ENCODE data around the gene NBPF12.
"Not testable (repeated sequence)": the region's sequence is repeated elsewhere in the genome, so short reads cannot be mapped to it uniquely, and the experiment has no call there.

Gene NBPF12

DNA sequence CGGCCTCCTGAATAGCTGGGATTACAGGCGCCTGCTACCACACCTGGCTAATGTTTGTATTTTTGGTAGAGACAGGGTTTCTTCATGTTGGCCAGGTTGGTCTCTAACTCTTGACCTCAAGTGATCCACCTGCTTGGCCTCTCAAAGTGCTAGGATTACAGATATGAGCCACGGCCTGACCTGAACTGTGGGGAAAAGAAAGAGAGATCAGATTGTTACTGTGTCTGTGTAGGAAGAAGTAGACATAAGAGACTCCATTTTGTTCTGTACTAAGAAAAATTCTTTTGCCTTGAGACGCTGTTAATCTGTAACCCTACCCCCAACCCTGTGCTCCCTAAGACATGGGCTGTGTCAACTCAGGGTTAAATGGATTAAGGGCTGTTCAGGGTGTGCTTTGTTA is 10.0 kb downstream of the NBPF12 start:
- not testable (repeated sequence) for H3K4me3 ChIP-seq (ENCODE audit: low read depth in 1 of 2, low read length in 2 of 2); H3K4me2 ChIP-seq (ENCODE audit: insufficient read depth, low read length); H2AFZ ChIP-seq (ENCODE audit: low read depth, low read length); H4K20me1 ChIP-seq (ENCODE audit: insufficient read depth, low read length); H3K27ac ChIP-seq (ENCODE audit: low read length); DNase-seq; H3K9me3 ChIP-seq (ENCODE audit: insufficient read depth, low read length, severe bottlenecking); H3K79me2 ChIP-seq (ENCODE audit: insufficient read depth, low read length); H3K9ac ChIP-seq (ENCODE audit: low read depth, low read length); ATAC-seq (ENCODE audit: insufficient read depth, low read depth); H3K4me1 ChIP-seq (ENCODE audit: insufficient read depth, low read length); H3K36me3 ChIP-seq (ENCODE audit: insufficient read depth, low read length); H3K27me3 ChIP-seq (ENCODE audit: insufficient read depth, low read length, poor library complexity)

DNA sequence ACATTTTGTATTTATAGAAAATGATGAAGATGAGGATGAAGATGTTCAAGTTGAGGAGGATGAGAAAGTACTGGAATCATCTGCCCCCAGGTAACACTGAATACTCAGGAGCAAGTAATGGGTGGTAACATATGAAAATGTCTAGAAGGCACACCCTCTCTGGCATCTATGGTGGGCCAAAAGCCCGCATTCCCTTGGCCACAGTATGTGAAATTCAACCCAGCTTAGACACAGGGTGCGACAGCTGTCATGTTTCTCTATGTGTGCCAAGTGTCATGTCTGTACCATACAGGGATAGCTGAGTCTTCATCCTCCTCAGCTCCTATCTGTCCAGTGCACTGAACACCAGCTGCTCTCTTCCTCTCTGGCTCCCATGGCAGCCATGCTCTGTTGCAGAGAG is 26.2 kb downstream of the NBPF12 start:
- ATAC-seq (ENCODE audit: insufficient read depth, low read depth); DNase-seq: not testable (repeated sequence)

DNA sequence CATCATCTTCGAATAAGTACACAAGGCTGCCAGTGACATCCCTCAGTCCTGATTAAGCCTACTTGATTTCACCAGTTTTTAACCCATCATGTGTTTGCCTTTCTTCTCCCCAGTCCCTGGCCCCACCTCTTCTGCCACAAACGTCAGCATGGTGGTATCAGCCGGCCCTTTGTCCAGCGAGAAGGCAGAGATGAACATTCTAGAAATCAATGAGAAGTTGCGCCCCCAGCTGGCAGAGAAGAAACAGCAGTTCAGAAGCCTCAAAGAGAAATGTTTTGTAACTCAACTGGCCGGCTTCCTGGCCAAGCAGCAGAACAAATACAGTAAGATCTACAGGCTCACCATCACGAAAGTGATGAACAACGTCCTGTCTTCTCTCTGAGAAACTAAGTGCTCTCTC is 28.2 kb downstream of the NBPF12 start:
- H3K27me3 ChIP-seq (ENCODE audit: insufficient read depth, low read length, poor library complexity); H3K79me2 ChIP-seq (ENCODE audit: insufficient read depth, low read length); H3K27ac ChIP-seq (ENCODE audit: low read length); H3K4me1 ChIP-seq (ENCODE audit: insufficient read depth, low read length); H3K9ac ChIP-seq (ENCODE audit: low read depth, low read length); H4K20me1 ChIP-seq (ENCODE audit: insufficient read depth, low read length); H2AFZ ChIP-seq (ENCODE audit: low read depth, low read length); H3K9me3 ChIP-seq (ENCODE audit: insufficient read depth, low read length, severe bottlenecking); H3K4me3 ChIP-seq (ENCODE audit: low read depth in 1 of 2, low read length in 2 of 2); ATAC-seq (ENCODE audit: insufficient read depth, low read depth); H3K4me2 ChIP-seq (ENCODE audit: insufficient read depth, low read length); DNase-seq: not testable (repeated sequence)
- TF ChIP-seq, protein P1, sequence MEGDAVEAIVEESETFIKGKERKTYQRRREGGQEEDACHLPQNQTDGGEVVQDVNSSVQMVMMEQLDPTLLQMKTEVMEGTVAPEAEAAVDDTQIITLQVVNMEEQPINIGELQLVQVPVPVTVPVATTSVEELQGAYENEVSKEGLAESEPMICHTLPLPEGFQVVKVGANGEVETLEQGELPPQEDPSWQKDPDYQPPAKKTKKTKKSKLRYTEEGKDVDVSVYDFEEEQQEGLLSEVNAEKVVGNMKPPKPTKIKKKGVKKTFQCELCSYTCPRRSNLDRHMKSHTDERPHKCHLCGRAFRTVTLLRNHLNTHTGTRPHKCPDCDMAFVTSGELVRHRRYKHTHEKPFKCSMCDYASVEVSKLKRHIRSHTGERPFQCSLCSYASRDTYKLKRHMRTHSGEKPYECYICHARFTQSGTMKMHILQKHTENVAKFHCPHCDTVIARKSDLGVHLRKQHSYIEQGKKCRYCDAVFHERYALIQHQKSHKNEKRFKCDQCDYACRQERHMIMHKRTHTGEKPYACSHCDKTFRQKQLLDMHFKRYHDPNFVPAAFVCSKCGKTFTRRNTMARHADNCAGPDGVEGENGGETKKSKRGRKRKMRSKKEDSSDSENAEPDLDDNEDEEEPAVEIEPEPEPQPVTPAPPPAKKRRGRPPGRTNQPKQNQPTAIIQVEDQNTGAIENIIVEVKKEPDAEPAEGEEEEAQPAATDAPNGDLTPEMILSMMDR (IDR thresholded peaks at IDR 0.05; ENCODE audit: borderline replicate concordance, extremely low read depth, low read length, poor library complexity, severe bottlenecking) = peak; percentile 38
- peaks cover 15% of the 10 kb centered on the region; the same call in 1 of the 2 replicates for H3K36me3 ChIP-seq (ENCODE audit: insufficient read depth, low read length)

More for the DNA sequence above, 26.2 kb downstream of the NBPF12 start:
- H3K4me1 ChIP-seq (ENCODE audit: insufficient read depth, low read length); H2AFZ ChIP-seq (ENCODE audit: low read depth, low read length); H3K27ac ChIP-seq (ENCODE audit: low read length); H4K20me1 ChIP-seq (ENCODE audit: insufficient read depth, low read length); H3K79me2 ChIP-seq (ENCODE audit: insufficient read depth, low read length); H3K9ac ChIP-seq (ENCODE audit: low read depth, low read length); H3K9me3 ChIP-seq (ENCODE audit: insufficient read depth, low read length, severe bottlenecking); H3K27me3 ChIP-seq (ENCODE audit: insufficient read depth, low read length, poor library complexity); H3K36me3 ChIP-seq (ENCODE audit: insufficient read depth, low read length); H3K4me2 ChIP-seq (ENCODE audit: insufficient read depth, low read length); H3K4me3 ChIP-seq (ENCODE audit: low read depth in 1 of 2, low read length in 2 of 2): not testable (repeated sequence)

DNA sequence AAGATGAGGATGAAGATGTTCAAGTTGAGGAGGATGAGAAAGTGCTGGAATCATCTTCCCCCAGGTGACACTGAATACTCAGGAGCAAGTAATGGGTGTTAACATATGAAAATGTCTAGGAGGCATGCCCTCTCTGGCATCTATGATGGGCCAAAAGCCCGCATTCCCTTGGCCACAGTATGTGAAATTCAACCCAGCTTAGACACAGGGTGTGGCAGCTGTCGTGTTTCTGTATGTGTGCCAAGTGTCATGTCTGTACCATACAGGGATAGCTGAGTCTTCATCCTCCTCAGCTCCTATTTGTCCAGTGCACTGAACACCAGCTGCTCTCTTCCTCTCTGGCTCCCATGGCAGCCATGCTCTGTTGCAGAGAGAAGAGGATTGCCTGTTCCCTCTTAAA is 32.5 kb downstream of the NBPF12 start:
- not testable (repeated sequence) for H3K9me3 ChIP-seq (ENCODE audit: insufficient read depth, low read length, severe bottlenecking); H3K27me3 ChIP-seq (ENCODE audit: insufficient read depth, low read length, poor library complexity); ATAC-seq (ENCODE audit: insufficient read depth, low read depth)

DNA sequence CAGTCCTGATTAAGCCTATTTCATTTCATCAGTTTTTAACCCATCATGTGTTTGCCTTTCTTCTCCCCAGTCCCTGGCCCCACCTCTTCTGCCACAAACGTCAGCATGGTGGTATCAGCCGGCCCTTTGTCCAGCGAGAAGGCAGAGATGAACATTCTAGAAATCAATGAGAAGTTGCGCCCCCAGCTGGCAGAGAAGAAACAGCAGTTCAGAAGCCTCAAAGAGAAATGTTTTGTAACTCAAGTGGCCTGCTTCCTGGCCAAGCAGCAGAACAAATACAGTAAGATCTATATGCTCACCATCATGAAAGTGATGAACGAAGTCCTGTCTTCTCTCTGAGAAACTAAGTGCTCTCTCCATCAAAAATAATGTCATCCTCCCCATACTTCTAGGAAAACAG is 34.6 kb downstream of the NBPF12 start:
- ATAC-seq (ENCODE audit: insufficient read depth, low read depth); H3K4me1 ChIP-seq (ENCODE audit: insufficient read depth, low read length); H3K79me2 ChIP-seq (ENCODE audit: insufficient read depth, low read length); H3K4me2 ChIP-seq (ENCODE audit: insufficient read depth, low read length); H3K27ac ChIP-seq (ENCODE audit: low read length); H4K20me1 ChIP-seq (ENCODE audit: insufficient read depth, low read length); H3K4me3 ChIP-seq (ENCODE audit: low read depth in 1 of 2, low read length in 2 of 2); H3K9ac ChIP-seq (ENCODE audit: low read depth, low read length); DNase-seq; H3K27me3 ChIP-seq (ENCODE audit: insufficient read depth, low read length, poor library complexity); H3K36me3 ChIP-seq (ENCODE audit: insufficient read depth, low read length); H2AFZ ChIP-seq (ENCODE audit: low read depth, low read length); H3K9me3 ChIP-seq (ENCODE audit: insufficient read depth, low read length, severe bottlenecking): not testable (repeated sequence)
- TF ChIP-seq, protein P1 (IDR thresholded peaks at IDR 0.05; ENCODE audit: borderline replicate concordance, extremely low read depth, low read length, poor library complexity, severe bottlenecking) = peak; percentile 14

More for the DNA sequence above, 32.5 kb downstream of the NBPF12 start:
- not testable (repeated sequence) for H3K27ac ChIP-seq (ENCODE audit: low read length); H3K79me2 ChIP-seq (ENCODE audit: insufficient read depth, low read length); H2AFZ ChIP-seq (ENCODE audit: low read depth, low read length); H3K36me3 ChIP-seq (ENCODE audit: insufficient read depth, low read length); H3K4me2 ChIP-seq (ENCODE audit: insufficient read depth, low read length); H3K9ac ChIP-seq (ENCODE audit: low read depth, low read length); H4K20me1 ChIP-seq (ENCODE audit: insufficient read depth, low read length); H3K4me3 ChIP-seq (ENCODE audit: low read depth in 1 of 2, low read length in 2 of 2); DNase-seq; H3K4me1 ChIP-seq (ENCODE audit: insufficient read depth, low read length)

DNA sequence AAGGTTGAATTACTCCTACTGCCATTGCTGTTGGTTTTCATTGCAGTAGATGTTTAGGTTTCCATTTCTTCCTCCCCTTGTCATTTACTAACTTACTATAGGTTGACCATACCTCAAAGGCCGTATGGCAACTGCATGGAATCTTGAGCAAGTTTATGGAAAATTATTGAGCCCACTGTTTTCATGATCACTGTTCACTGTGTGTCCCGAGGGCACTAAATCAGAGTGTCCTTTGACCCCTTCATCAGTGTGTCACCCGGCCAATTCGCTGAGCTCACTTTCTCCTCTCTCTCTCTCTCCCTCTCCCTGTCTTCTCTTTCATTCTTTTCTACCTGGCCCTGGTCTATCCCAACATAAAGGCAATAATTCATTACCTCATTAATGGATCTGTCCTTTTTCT is 47.7 kb downstream of the NBPF12 start:
- peaks cover 12% of the 10 kb centered on the region for H3K36me3 ChIP-seq (ENCODE audit: insufficient read depth, low read length)

DNA sequence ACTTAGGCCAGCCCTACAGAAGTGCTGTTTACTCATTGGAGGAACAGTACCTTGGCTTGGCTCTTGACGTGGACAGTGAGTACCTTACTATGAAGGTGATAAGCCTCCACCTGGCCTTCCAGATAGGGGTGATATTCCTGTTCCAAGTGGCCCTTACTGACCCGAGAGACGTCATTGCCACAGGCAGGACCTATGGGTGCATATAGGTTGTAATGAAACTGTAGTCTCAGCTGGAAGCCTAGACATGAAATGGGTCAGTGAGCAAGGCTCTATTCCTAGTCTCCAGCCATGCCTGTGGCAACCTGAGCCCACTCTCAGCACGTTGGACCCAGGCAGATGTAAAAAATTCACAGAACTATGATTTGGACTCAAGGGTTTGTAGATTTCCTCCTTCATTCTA is 48.3 kb downstream of the NBPF12 start:
- H4K20me1 ChIP-seq (ENCODE audit: insufficient read depth, low read length); H3K9ac ChIP-seq (ENCODE audit: low read depth, low read length); H3K9me3 ChIP-seq (ENCODE audit: insufficient read depth, low read length, severe bottlenecking); H2AFZ ChIP-seq (ENCODE audit: low read depth, low read length); DNase-seq; H3K27me3 ChIP-seq (ENCODE audit: insufficient read depth, low read length, poor library complexity); ATAC-seq (ENCODE audit: insufficient read depth, low read depth); H3K4me3 ChIP-seq (ENCODE audit: low read depth in 1 of 2, low read length in 2 of 2); H3K27ac ChIP-seq (ENCODE audit: low read length); H3K79me2 ChIP-seq (ENCODE audit: insufficient read depth, low read length); H3K4me2 ChIP-seq (ENCODE audit: insufficient read depth, low read length); H3K4me1 ChIP-seq (ENCODE audit: insufficient read depth, low read length): not testable (repeated sequence)
- H3K36me3 ChIP-seq (ENCODE audit: insufficient read depth, low read length) = peaks cover 12% of the 10 kb centered on the region

More for the DNA sequence above, 47.7 kb downstream of the NBPF12 start:
- not testable (repeated sequence) for H3K9ac ChIP-seq (ENCODE audit: low read depth, low read length); DNase-seq; H4K20me1 ChIP-seq (ENCODE audit: insufficient read depth, low read length); H3K4me2 ChIP-seq (ENCODE audit: insufficient read depth, low read length); H3K9me3 ChIP-seq (ENCODE audit: insufficient read depth, low read length, severe bottlenecking); ATAC-seq (ENCODE audit: insufficient read depth, low read depth); H3K4me3 ChIP-seq (ENCODE audit: low read depth in 1 of 2, low read length in 2 of 2); H3K79me2 ChIP-seq (ENCODE audit: insufficient read depth, low read length); H3K27me3 ChIP-seq (ENCODE audit: insufficient read depth, low read length, poor library complexity); H2AFZ ChIP-seq (ENCODE audit: low read depth, low read length); H3K27ac ChIP-seq (ENCODE audit: low read length); H3K4me1 ChIP-seq (ENCODE audit: insufficient read depth, low read length)

Data from DND-41 (cell line).